NT2/D1 (cell line): Measurements from ENCODE around the gene PLA2G3.

Source experiments
- SUZ12 ChIP-seq: IDR thresholded peaks from 2 replicates; pipeline ENCODE4 v1.6.1; 2011; ENCODE audit not compliant: insufficient read length, insufficient read depth; ENCODE audit errors: extremely low read depth
- YY1 ChIP-seq: IDR thresholded peaks from 2 replicates; pipeline ENCODE4 v1.6.1; 2011; ENCODE audit not compliant: insufficient read length, insufficient read depth
- ZNF274 ChIP-seq: IDR thresholded peaks from 2 replicates; pipeline ENCODE4 v1.6.1; 2011; ENCODE audit warnings: mild to moderate bottlenecking, low read depth, low read length

DNA sequence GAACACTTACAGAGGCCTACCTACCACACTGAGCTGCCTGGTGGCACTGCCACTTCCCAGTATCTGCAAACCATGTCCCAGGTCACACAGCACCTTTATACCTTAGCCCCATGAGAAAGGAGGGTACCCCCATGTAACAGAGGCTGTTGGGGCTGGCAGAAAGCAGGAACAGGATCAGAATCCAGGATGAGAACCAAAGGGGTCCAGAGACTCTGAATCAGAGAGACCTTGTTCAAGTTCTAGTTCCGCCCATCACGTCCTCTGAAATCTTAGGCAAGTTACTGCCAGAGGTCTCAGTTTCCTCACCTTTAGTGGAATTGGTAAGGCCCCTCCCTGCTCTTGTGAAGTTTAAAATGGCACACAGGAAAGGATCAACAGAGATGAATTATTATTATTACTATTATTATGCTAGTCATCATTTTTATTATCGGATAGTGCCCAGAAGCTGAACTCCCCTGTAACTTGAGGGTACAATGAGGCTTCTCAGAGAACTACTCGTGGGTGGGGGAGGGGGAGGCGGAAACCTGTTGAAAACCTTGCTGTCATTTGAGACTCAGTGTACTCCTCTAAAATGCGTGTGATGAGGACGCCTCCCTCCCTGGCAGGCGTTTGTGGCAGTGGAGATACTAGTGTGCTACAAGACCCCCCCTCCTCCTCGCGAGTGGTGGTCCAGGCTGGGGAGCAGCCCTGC lies 42.2 kb downstream of the PLA2G3 start:
- TF ChIP-seq ZNF274, result no peak
- TF ChIP-seq SUZ12, result no peak
- TF ChIP-seq YY1, result no peak
